Thyroid gland (tissue), 4 donors: Measurements from ENCODE around the gene CPN2.

Experiments used
- POLR2A ChIP-seq, 2 donors: fragments of 450-650 bp; IDR thresholded peaks; one replicate each; pipeline ENCODE4 v1.6.1; 2017; ENCODE audit warnings: antibody characterized with exemption in 2 of 2, mild to moderate bottlenecking in 2 of 2, moderate library complexity in 1 of 2
- TF ChIP-seq, protein P1 (sequence below), 6 experiments: fragments of 200-600 bp in 3 of 6; fragments of 450-650 bp in 3 of 6; sonication (generic) in 3 of 6; IDR thresholded peaks; one replicate each; pipeline ENCODE4 v1.5.1; 2016 to 2019; ENCODE audit warnings: antibody characterized with exemption in 6 of 6, mild to moderate bottlenecking in 2 of 6, inconsistent platforms in 1 of 6, moderate library complexity in 1 of 6

DNA sequence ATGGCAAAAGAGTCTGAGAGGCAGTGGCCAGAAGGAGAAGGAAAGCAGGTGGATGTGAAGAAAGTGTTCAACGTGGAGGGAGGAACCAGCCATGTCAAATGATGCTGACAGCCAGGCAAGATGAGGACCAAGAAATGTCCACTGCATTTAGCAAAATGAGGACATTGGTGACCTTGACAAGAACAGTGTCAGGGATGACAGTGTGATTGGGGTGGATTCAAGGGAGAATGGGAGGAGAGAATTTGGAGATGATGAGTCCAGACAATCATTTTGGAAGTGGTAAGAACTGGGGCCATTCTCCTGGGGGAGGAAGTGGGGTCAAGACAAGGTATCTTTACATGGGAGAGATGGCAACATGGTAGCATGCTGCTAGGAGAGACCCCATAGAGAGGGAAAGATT is 47.4 kb downstream of the CPN2 start:
- TF ChIP-seq, protein P1, sequence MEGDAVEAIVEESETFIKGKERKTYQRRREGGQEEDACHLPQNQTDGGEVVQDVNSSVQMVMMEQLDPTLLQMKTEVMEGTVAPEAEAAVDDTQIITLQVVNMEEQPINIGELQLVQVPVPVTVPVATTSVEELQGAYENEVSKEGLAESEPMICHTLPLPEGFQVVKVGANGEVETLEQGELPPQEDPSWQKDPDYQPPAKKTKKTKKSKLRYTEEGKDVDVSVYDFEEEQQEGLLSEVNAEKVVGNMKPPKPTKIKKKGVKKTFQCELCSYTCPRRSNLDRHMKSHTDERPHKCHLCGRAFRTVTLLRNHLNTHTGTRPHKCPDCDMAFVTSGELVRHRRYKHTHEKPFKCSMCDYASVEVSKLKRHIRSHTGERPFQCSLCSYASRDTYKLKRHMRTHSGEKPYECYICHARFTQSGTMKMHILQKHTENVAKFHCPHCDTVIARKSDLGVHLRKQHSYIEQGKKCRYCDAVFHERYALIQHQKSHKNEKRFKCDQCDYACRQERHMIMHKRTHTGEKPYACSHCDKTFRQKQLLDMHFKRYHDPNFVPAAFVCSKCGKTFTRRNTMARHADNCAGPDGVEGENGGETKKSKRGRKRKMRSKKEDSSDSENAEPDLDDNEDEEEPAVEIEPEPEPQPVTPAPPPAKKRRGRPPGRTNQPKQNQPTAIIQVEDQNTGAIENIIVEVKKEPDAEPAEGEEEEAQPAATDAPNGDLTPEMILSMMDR (IDR thresholded peaks at IDR 0.05), result no peak
- TF ChIP-seq POLR2A (IDR thresholded peaks at IDR 0.05), result no peak
